Anterior cingulate cortex (tissue), 58 donors: ENCODE results near the gene RNASE4.
"Not testable (repeated sequence)": the region's sequence is repeated elsewhere in the genome, so short reads cannot be mapped to it uniquely, and the experiment has no call there.

Source experiments
- DNase-seq, 58 donors: peaks; one replicate each; lab custom pipeline; 2025; lab: John Stamatoyannopoulos, UW

Gene RNASE4, protein sequence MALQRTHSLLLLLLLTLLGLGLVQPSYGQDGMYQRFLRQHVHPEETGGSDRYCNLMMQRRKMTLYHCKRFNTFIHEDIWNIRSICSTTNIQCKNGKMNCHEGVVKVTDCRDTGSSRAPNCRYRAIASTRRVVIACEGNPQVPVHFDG

GRCh38 chr14:20683891-20684661 is at the start of gene RNASE4:
RNASE4 (plus strand) TSS chr14:20684560; CDS start chr14:20699372, 14,812 bp downstream.
- peak in 56 of 58 donors; percentile 26 to 86 (median 66) for DNase-seq

GRCh38 chr14:20641591-20641990 is 42.8 kb upstream of the RNASE4 start, which contains the start of gene OR6S1:
OR6S1 (minus strand) TSS chr14:20641691; CDS start chr14:20641691, 0 bp downstream.
- no peak for DNase-seq

DNA sequence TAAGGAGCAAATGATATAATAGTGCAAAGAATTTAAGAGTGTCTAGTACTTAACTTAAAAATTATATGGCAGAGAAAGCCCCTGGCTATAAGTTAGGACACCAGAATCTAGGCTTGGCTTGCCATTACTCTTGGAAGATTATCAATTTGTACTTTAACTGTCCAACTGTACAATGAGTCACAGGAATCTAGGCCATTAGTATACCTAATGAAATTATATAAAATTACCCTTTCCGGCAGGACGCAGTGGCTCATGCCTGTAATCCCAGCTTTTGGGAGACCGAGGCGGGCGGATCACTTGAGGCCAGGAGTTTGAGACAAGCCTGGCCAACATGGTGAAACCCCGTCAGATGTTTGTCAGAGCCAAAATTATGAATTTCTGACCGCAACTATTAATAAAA is 42.2 kb upstream of the RNASE4 start:
- DNase-seq = no peak

- DNase-seq = not testable (repeated sequence)
Observed at GRCh38 chr14:20642755-20643154, 41.6 kb upstream of the RNASE4 start.

DNA sequence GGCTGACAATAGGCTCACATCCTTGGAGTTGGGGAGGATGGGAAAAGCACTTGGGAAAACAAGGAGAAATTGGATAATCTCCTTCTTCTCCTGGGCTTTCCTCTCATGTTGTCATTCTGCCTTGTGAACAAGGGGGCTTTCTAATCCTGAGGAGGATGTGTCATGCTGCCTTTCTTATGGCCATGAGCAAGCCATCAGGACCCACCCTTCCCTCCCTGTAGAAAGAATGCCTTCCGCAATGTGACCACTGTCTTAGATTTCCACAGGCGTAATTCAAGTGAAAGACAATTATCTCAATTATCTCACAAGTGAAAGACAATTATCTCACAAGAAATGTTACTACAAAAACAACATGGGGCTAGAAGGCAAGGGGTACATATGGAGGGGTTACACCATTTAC is 39.8 kb upstream of the RNASE4 start:
- DNase-seq = no peak

GRCh38 chr14:20645481-20645880 is 38.9 kb upstream of the RNASE4 start:
- DNase-seq = no peak

DNA sequence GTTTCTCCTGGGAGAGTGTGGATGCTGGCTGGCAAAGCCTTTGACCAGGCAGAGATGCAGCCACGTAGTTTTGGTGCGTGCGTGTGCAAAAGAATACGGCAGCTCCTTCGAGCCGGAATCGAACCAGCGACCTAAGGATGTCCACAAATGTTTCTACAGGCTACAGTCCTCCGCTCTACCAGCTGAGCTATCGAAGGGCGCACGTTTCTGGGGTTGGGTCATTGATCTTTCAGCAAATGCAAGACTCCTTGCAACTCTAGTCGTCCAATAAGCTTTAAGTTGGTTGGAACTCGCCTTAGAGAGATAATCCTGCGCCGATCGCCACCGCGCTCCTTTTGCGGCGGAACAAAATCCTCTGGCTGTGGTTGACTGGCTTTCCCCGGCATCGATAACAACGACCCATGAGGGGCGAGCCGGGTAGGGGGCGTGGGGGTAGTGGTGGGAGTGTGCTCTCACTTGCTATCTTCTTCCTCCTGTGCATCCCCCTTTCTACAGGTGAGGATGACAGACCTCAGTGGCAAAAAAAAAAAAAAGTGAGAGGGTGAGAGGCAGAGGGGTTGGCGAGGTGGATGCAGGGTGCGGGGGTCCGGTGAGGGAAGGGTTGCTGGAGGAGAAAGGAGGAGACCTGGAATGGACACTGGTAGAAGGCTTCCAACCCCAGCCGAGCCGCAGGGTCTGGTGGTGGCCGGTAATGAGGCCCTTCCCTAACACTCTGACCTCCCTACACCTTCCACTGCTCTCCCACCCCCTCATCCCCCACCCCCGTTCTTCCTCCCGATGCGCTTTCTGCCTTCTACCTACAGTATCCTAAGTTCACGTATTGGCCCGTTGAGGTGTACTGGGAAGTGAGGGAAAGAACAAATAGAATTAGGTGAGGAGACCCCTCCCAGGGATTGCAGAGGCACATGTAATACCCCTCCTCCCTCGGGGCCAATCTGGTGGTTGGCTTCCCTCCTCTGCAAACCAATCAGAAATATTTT is 31.1 kb upstream of the RNASE4 start:
- peak in 2 of 58 donors; percentile 8 to 9 for DNase-seq

DNA sequence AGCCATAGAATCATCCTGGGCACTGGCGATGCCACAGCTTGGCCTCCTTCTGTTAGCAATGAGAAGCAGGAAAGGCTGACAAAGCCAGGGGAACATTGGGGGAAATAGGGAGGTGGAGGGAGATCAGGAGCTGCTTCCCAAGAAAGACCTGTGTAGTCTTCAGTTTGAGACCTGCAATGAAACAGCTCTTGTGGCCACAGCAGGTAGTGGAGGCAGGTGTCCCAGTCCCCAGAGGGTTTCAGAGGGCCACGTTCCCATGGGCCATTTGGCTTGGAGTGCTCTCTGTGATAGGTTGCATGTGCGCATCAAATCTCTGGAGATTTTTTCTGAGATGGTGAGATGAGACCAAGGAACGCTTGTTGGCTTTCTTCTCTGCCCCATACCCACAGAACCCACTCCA is 28.5 kb upstream of the RNASE4 start:
- DNase-seq = no peak

- no peak for DNase-seq
Observed at GRCh38 chr14:20656274-20656673, 28.1 kb upstream of the RNASE4 start.

GRCh38 chr14:20657216-20658211 is 26.8 kb upstream of the RNASE4 start:
- no peak for DNase-seq

- DNase-seq = no peak
Observed at GRCh38 chr14:20658246-20658645, 26.1 kb upstream of the RNASE4 start.

- DNase-seq = no peak
Observed at GRCh38 chr14:20659336-20659735, 25.0 kb upstream of the RNASE4 start.

DNA sequence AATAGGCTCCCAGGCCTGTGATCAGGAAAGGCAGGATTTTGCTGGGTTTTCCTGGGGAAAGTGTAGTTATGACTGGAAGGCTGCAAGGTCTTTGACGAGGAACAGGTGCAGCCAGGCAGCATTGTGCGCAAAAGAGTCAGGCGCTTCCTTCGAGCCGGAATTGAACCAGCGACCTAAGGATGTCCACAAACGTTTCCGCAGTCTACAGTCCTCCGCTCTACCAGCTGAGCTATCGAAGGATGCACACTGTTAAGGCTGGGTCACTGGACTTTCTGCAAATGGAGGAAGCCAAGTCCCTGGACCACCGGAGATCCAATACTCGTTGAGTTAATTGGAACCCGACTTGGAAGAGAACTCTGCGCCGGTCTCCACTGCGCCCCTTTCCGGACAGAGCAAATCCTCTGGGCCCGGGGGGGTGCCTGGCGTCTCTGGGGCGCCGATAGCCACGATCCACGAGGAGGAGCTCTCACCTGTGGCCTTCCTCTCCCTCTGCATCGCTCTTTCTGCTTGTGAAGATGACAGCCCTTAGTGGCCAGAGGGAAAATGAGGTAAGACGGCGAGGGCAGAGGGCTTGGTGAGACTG is 24.5 kb upstream of the RNASE4 start:
- no peak for DNase-seq

GRCh38 chr14:20661197-20661596 is 23.2 kb upstream of the RNASE4 start:
- DNase-seq = no peak

GRCh38 chr14:20662968-20663732 is 21.2 kb upstream of the RNASE4 start:
- peak in 37 of 58 donors; percentile 1 to 65 (median 26) for DNase-seq

DNA sequence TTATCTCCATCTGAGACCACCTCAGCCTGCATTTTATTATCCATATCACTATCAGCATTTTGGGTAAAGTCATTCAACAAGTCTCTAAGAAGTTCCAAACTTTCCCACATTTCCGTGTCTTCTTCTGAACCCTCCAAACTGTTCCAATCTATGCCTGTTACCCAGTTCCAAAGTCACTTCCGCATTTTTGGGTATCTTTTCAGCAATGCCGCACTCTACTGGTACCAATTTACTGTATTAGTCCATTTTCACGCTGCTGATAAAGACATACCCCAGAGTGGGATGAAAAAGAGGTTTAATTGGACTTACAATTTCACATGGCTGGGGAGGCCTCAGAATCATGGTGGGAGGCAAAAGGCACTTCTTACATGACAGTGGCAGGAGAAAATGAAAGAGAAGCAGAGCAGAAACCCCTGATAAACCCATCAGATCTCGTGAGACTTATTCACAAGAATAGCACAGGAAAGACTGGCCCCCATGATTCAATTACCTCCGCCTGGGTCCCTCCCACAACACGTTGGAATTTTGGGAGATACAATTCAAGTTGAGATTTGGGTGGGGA is 17.9 kb upstream of the RNASE4 start:
- not testable (repeated sequence) for DNase-seq

- DNase-seq = no peak
Observed at GRCh38 chr14:20667957-20668356, 16.4 kb upstream of the RNASE4 start.

DNA sequence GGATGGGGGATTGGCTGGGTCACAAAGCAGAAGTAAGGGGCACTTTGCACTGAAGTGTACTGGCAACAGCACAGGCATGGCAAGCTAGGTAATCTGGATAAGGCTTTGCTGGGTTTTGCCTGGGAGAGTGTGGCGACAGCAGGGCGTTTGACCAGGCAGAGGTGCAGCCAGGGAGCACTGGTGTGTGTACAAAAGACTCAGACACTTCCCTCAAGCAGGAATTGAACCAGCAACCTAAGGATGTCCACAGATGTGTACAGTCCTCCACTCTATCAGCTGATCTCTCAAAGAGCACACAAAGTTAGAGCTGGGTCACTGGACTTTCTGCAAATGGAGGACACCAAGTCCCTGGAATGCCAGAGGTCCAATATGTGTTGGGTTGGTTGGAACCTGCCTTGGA is 15.4 kb upstream of the RNASE4 start:
- DNase-seq = no peak
